Colonic mucosa (tissue), 4 donors: ENCODE data around the gene CD63. TPM values are rescaled to one million over a fixed set of nuclear protein-coding genes. Genes with fewer than 3 reads are reported as not detected.

Experiments
- DNase-seq: peaks from one replicate; pipeline ENCODE4 v3.0.0-alpha.2; 2020
- H3K27ac ChIP-seq: fragments of 200-600 bp; one replicate; pipeline ENCODE4 v1.8.0; 2021
- H3K27me3 ChIP-seq: fragments of 200-600 bp; one replicate; pipeline ENCODE4 v1.8.0; 2021
- H3K36me3 ChIP-seq: fragments of 200-600 bp; one replicate; pipeline ENCODE4 v1.8.0; 2021
- H3K4me1 ChIP-seq: fragments of 200-600 bp; one replicate; pipeline ENCODE4 v1.8.0; 2021; ENCODE audit warnings: mild to moderate bottlenecking
- H3K4me3 ChIP-seq: fragments of 200-600 bp; one replicate; pipeline ENCODE4 v1.8.0; 2021
- H3K9ac ChIP-seq, 2 donors: one replicate each; pipeline ENCODE4 v1.7.0; 2013; ENCODE audit warnings: control low read depth in 2 of 2, low read depth in 2 of 2, low read length in 2 of 2
- H3K9me3 ChIP-seq: fragments of 200-600 bp; one replicate; pipeline ENCODE4 v1.8.0; 2021
- intact Hi-C: fragments of 100-400 bp; cut with DNase I; formaldehyde crosslinking; loops from one replicate; pipeline ENCODE4 v1.14.1; 2022
- total RNA-seq, 2 donors: library from RNA; stranded (reverse); fragmentation: NEBNext Ultra II Directional in 1 of 2; extraction: Animal tissue kit (Norgen Biotek cat#: 25700) in 1 of 2; gene quantifications; one replicate each; pipeline ENCODE4 v1.2.1, GENCODE V29; 2021
- TF ChIP-seq, protein P1 (sequence below): fragments of 200-600 bp; IDR thresholded peaks from one replicate; pipeline ENCODE4 v1.8.0; 2022; ENCODE audit warnings: antibody characterized with exemption, mild to moderate bottlenecking
- donor health status: healthy.
- donor health status: DM: no; HTN: no; CAD: no.
- donor health status: DM: no; HTN: no; CAD: no.

Gene CD63
- total RNA-seq, 2 donors from 2014 or later = 707 to 1,094 TPM

GRCh38 chr12:55733858-55734257 is 5.0 kb upstream of the CD63 start:
- intact Hi-C loops = no loop called here
- TF ChIP-seq, protein P1, sequence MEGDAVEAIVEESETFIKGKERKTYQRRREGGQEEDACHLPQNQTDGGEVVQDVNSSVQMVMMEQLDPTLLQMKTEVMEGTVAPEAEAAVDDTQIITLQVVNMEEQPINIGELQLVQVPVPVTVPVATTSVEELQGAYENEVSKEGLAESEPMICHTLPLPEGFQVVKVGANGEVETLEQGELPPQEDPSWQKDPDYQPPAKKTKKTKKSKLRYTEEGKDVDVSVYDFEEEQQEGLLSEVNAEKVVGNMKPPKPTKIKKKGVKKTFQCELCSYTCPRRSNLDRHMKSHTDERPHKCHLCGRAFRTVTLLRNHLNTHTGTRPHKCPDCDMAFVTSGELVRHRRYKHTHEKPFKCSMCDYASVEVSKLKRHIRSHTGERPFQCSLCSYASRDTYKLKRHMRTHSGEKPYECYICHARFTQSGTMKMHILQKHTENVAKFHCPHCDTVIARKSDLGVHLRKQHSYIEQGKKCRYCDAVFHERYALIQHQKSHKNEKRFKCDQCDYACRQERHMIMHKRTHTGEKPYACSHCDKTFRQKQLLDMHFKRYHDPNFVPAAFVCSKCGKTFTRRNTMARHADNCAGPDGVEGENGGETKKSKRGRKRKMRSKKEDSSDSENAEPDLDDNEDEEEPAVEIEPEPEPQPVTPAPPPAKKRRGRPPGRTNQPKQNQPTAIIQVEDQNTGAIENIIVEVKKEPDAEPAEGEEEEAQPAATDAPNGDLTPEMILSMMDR = no peak
- H3K4me1 ChIP-seq = peaks cover 9% of the 10 kb centered on the region
- H3K27ac ChIP-seq = no peak overlapping the region
- H3K27me3 ChIP-seq = no peaks in the 10 kb centered on the region
- H3K36me3 ChIP-seq = no peaks in the 10 kb centered on the region
- H3K9me3 ChIP-seq = no peaks in the 10 kb centered on the region
- DNase-seq = no peak
- H3K9ac ChIP-seq = no peak overlapping the region
- no peak overlapping the region for H3K4me3 ChIP-seq

DNA sequence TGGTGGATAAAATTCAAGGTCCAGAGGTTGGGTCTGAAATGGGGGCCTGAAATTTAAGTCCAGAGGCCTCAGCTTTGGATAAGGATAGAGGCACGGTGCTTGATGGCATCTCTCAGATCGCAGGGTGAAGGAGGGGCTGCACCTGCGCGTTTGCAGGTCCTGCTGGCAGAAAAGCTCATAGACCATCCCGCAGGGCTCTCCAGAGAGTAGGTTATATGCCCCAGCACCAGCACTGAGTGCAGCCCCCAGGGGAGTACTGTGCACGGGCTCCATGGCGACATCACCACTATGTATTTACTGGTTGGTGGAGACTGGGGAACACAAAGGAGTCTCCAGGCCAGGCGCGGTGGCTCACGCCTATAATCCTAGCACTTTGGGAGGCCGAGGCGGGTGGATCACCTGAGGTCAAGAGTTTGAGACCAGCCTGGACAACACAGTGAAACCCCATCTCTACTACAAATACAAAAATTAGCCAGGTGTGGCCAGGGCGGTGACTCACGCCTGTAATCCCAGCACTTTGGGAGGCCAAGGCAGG is 4.3 kb upstream of the CD63 start:
- Histone ChIP-seq H3K9ac (no peak overlapping the region), H3K4me1 (peaks cover 5% of the 10 kb centered on the region), H3K27ac (no peak overlapping the region), H3K27me3 (no peaks in the 10 kb centered on the region), H3K9me3 (no peaks in the 10 kb centered on the region), H3K4me3 (no peak overlapping the region), H3K36me3 (no peaks in the 10 kb centered on the region)
- intact Hi-C loops = no loop called here
- TF ChIP-seq, protein P1 = no peak
- DNase-seq = no peak

DNA sequence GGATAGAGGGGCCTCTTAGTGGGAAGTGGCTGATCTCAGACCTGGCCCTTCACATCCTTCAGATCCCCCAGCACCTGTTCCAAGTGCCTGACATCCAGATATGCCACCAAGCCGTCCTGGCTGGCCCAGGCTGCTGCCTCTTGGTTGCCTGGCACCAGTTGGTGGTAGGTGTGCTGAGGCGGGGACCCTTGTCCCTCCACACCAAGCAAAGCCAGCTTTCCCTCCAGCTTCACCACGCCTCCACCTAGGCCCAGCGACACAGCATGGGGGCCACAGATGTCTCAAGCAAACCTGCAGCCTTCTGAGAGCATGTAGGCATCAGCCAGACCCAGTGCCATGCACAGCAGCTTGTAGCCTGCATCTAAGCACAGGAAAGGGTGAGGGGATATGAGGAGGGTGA is 3.5 kb upstream of the CD63 start:
- Histone ChIP-seq H3K27ac (no peak overlapping the region), H3K36me3 (no peaks in the 10 kb centered on the region), H3K9ac (no peak overlapping the region), H3K27me3 (no peaks in the 10 kb centered on the region), H3K9me3 (no peaks in the 10 kb centered on the region), H3K4me1 (no peaks in the 10 kb centered on the region), H3K4me3 (no peak overlapping the region)
- intact Hi-C loops = no loop called here
- TF ChIP-seq, protein P1 = no peak
- DNase-seq = no peak

GRCh38 chr12:55729819-55730818 is 1.3 kb upstream of the CD63 start:
- Histone ChIP-seq H3K4me3 (peak overlapping the region; percentile 77), H3K4me1 (no peaks in the 10 kb centered on the region), H3K9ac (peak overlapping the region; percentile 98 to 100), H3K36me3 (no peaks in the 10 kb centered on the region), H3K9me3 (no peaks in the 10 kb centered on the region), H3K27ac (peak overlapping the region; percentile 99), H3K27me3 (no peaks in the 10 kb centered on the region)
- TF ChIP-seq, protein P1 = no peak
- DNase-seq = peak; percentile 55
- intact Hi-C loops = no loop called here

- Histone ChIP-seq H3K4me1 (peaks cover 10% of the 10 kb centered on the region), H3K4me3 (peak overlapping the region; percentile 77), H3K27me3 (no peaks in the 10 kb centered on the region), H3K36me3 (no peaks in the 10 kb centered on the region), H3K9me3 (no peaks in the 10 kb centered on the region), H3K9ac (peak overlapping the region; percentile 88 to 98), H3K27ac (peak overlapping the region; percentile 99)
- intact Hi-C loops = no loop called here
- peak; percentile 78 for DNase-seq
- TF ChIP-seq, protein P1 = no peak
Observed at GRCh38 chr12:55728186-55728938, 447 bp downstream of the CD63 start.
